HG02678 (cell line): ENCODE results near the gene TNFSF11.

ENCODE experiments used
- ATAC-seq: cut with Tn5 transposase; IDR thresholded peaks from one replicate; pipeline ENCODE4 v1.9.1; 2021; ENCODE audit warnings: mild to moderate bottlenecking, moderate library complexity; ENCODE audit not compliant: unreplicated experiment

TNFSF11 gene

GRCh38 chr13:42651936-42652641 is 78.1 kb downstream of the TNFSF11 start:
- ATAC-seq, result no peak

- ATAC-seq, result no peak
Measured at GRCh38 chr13:42652642-42653415, 78.9 kb downstream of the TNFSF11 start.

- no peak for ATAC-seq
Measured at GRCh38 chr13:42653679-42654078, 79.7 kb downstream of the TNFSF11 start.

- ATAC-seq, result no peak
Measured at GRCh38 chr13:42654212-42654611, 80.3 kb downstream of the TNFSF11 start.

- ATAC-seq, result no peak
Measured at GRCh38 chr13:42654722-42655121, 80.8 kb downstream of the TNFSF11 start.

GRCh38 chr13:42656161-42656560 is 82.2 kb downstream of the TNFSF11 start:
- no peak for ATAC-seq

GRCh38 chr13:42656958-42657357 is 83.0 kb downstream of the TNFSF11 start:
- no peak for ATAC-seq
